ENCODE measurements around the gene PPP4R3A.
"Not testable (repeated sequence)": the region's sequence is repeated elsewhere in the genome, so short reads cannot be mapped to it uniquely, and the experiment has no call there.

Gene PPP4R3A

GRCh38 chr14:91510171-91511042, at the start of gene PPP4R3A:
Gene PPP4R3A, minus strand, starts transcription at chr14:91510310. Its CDS starts 663 bp downstream, at chr14:91509647.
- DNase-seq: peak; percentile 87

GRCh38 chr14:91555531-91555930, 45.4 kb upstream of the PPP4R3A start:
- no peak for DNase-seq

GRCh38 chr14:91554535-91555332, 44.6 kb upstream of the PPP4R3A start:
- no peak for DNase-seq

- DNase-seq: no peak
Observed at GRCh38 chr14:91548108-91548507, 38.0 kb upstream of the PPP4R3A start.

GRCh38 chr14:91545946-91546716, 36.0 kb upstream of the PPP4R3A start:
- DNase-seq: no peak

- DNase-seq: no peak
Observed at GRCh38 chr14:91545204-91545603, 35.1 kb upstream of the PPP4R3A start.

- DNase-seq: no peak
Observed at GRCh38 chr14:91536327-91536726, 26.2 kb upstream of the PPP4R3A start.

- not testable (repeated sequence) for DNase-seq
Observed at GRCh38 chr14:91534059-91534458, 23.9 kb upstream of the PPP4R3A start.

- DNase-seq: no peak
Observed at GRCh38 chr14:91533623-91534022, 23.5 kb upstream of the PPP4R3A start.

GRCh38 chr14:91523972-91524371, 13.9 kb upstream of the PPP4R3A start:
- DNase-seq: no peak

GRCh38 chr14:91521061-91521640, 11.0 kb upstream of the PPP4R3A start:
- DNase-seq: no peak

- no peak for DNase-seq
Observed at GRCh38 chr14:91520138-91520537, 10.0 kb upstream of the PPP4R3A start.

GRCh38 chr14:91519239-91520036, 9.3 kb upstream of the PPP4R3A start:
- no peak for DNase-seq

GRCh38 chr14:91516663-91517388, 6.7 kb upstream of the PPP4R3A start:
- DNase-seq: no peak

- DNase-seq: no peak
Observed at GRCh38 chr14:91515979-91516378, 5.9 kb upstream of the PPP4R3A start.

GRCh38 chr14:91511043-91511383, 903 bp upstream of the PPP4R3A start:
- DNase-seq: no peak

- no peak for DNase-seq
Observed at GRCh38 chr14:91509878-91510170, 286 bp downstream of the PPP4R3A start.

GRCh38 chr14:91509083-91509877, 830 bp downstream of the PPP4R3A start:
- no peak for DNase-seq

- DNase-seq: no peak
Observed at GRCh38 chr14:91508105-91508504, 2.0 kb downstream of the PPP4R3A start.

GRCh38 chr14:91506226-91506625, 3.9 kb downstream of the PPP4R3A start:
- no peak for DNase-seq
